ENCODE results near the gene SAPCD2.

The SAPCD2 gene

DNA sequence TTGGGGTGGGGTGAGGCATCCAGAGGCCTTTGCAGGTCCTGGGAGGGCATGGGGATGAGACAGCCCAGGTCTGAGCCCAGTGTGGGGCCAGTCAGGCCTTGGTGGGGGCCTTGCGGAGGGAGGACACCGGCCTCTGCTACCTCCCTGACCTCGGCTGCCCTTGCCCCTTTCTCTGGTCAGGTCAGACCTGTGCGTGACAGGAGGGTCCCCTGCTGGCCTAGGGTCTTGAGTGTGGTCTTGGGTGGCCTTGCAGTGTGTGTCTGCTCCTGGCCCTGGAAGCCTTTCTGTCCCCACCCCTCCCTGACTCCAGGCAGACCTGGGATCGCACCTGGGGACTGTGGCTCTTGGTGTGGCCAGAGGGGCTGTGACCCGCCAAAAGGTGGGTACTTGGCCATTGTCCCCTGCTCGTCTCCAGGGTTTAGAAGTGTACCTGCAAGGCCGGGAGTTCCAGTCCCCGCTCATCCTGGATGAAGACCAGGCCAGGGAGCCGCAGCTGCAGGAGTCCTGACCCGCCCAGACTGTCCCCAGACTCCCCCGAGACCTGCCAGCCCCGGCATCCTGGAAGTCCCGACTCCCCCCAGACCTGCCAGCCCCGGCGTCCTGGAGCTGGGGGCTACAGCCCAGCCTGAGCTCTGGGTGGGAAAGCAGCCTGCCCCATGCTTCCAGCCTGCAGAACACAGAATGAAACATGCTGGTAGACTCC lies 12.0 kb upstream of the SAPCD2 start:
- no peak for DNase-seq (ENCODE audit: low read depth in 2 of 2)

DNA sequence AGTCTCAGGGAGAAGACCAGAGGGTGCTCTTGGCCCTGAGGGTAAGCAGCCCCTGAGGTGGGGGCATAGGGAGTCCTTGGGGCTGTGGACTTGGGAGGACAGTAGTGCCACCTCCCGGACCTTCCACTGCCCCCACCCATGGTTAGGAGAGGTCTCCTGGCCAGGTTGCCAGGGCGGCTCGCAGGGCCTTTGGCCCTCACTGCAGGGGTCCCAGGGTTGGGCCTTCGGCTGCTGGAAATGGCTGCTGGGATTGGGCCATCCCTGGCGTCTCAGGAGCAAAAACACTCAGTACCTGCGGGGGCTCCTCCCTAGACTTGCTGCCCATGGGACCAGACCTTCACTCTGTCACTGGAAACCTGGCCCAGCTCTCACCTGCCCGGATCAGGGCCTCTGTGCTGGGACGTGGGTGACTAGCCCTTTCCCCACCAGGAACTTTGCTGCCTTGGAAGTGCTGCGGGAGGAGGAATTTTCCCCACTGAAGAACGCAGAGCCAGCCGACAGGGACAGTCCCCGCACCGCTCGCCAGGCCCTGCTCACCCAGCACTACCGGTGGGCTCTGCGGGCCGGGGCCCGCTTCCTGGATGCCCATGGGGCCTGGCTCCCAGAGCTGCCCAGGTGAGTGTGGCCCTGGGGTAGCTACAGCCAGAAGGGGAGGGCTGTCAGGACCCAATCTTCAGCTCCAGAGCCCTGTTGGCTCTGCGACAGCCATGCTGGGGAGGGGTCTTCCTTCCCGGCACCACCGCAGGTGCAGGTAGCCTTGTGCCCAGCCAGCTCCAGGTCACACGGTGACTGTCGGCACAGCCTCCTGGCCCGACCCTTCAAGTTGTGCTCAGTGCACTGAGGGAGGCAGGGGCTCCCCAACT lies 10.1 kb upstream of the SAPCD2 start:
- DNase-seq (ENCODE audit: low read depth in 2 of 2), result no peak

- no peak for DNase-seq (ENCODE audit: low read depth in 2 of 2)
These were observed 9.0 kb upstream of the SAPCD2 start for GRCh38 chr9:137079401-137079787.

GRCh38 chr9:137078701-137079400 lies 8.5 kb upstream of the SAPCD2 start:
- DNase-seq (ENCODE audit: low read depth in 2 of 2), result no peak

DNA sequence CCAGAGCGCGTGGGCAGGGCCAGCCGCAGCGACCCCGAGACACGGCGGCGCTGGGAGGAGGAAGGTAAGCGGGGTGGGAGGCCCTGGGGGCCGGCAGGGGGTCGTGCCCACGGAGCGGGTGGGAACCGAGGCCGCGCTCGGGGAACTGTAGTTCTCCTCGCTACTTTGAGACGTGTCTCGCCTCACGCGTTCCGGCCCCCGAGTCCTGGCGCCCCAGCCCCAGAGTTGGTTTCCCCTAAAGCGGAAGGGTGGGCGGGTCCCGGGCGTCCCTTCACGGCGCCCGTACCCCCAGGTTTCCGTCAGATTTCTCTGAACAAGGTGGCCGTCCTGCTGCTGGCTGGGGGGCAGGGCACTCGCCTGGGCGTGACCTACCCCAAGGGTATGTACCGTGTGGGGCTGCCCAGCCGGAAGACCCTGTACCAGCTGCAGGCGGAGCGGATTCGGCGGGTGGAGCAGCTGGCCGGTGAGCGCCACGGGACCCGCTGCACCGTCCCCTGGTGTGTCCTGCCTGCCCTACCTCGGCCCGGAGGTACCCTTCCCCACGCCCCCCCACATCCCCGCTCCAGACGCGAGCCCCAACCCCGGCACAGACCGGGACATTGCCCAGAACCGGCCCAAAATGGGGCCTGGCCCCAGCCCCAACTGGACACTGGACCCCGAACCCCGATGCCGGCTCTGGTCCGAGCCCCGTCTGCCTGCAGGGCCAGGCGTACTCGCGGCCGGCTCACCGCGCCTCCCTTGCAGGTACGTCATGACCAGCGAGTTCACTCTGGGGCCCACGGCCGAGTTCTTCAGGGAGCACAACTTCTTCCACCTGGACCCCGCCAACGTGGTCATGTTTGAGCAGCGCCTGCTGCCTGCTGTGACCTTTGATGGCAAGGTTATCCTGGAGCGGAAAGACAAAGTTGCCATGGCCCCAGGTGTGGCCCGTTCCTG lies 7.7 kb upstream of the SAPCD2 start:
- peak in 1 of 2 donors; percentile 14 for DNase-seq (ENCODE audit: low read depth in 2 of 2)

- peak in 1 of 2 donors; percentile 39 for DNase-seq (ENCODE audit: low read depth in 2 of 2)
These were observed 6.8 kb upstream of the SAPCD2 start, which contains the start of gene UAP1L1 for GRCh38 chr9:137077010-137077747. UAP1L1 (plus strand) TSS chr9:137077517; CDS start chr9:137077533, 16 bp downstream.

GRCh38 chr9:137076636-137077009 lies 6.3 kb upstream of the SAPCD2 start:
- no peak for DNase-seq (ENCODE audit: low read depth in 2 of 2)

GRCh38 chr9:137075275-137075775 lies 5.0 kb upstream of the SAPCD2 start:
- no peak for DNase-seq (ENCODE audit: low read depth in 2 of 2)

DNA sequence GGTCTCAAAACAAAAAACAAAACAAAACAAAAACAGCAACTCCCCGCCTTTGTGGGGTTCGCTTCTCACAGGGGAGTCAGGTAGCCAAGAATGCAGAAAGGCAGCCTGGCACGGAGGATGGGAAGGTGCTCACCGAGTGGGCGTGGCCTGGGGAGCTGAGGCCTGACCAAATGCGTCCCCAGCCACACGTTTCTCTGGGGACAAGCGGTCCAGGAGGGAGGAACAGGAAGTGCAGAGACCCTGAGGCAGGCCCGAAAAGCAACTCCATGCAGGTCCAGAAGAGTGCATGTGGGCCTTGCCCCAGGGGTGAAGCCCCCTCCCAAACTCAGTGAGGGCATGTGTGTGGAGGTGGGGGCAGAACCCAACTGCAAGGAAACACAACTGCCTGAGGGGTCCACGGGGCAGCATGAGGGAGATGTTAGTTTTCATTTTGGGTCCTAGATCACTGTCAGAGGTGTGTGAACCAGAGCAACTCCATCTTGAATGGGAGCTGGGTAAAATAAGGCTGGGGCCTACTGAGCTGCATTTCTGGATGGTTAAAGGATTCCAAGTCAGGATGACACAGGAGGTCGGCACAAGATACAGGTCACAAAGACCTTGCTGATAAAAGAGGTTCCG lies 4.4 kb upstream of the SAPCD2 start:
- DNase-seq (ENCODE audit: low read depth in 2 of 2), result no peak

GRCh38 chr9:137073992-137074399 lies 3.6 kb upstream of the SAPCD2 start:
- DNase-seq (ENCODE audit: low read depth in 2 of 2), result no peak

- no peak for DNase-seq (ENCODE audit: low read depth in 2 of 2)
These were observed 925 bp upstream of the SAPCD2 start for GRCh38 chr9:137071282-137071681.

GRCh38 chr9:137070906-137071275 lies 534 bp upstream of the SAPCD2 start:
- DNase-seq (ENCODE audit: low read depth in 2 of 2), result no peak

GRCh38 chr9:137069508-137070091 lies 757 bp downstream of the SAPCD2 start:
- DNase-seq (ENCODE audit: low read depth in 2 of 2), result no peak

- no peak for DNase-seq (ENCODE audit: low read depth in 2 of 2)
These were observed 1.5 kb downstream of the SAPCD2 start for GRCh38 chr9:137068539-137069507.

GRCh38 chr9:137067860-137068538 lies 2.4 kb downstream of the SAPCD2 start:
- peak; percentile 72 to 77 for DNase-seq (ENCODE audit: low read depth in 2 of 2)

GRCh38 chr9:137066096-137066861 lies 4.1 kb downstream of the SAPCD2 start:
- no peak for DNase-seq (ENCODE audit: low read depth in 2 of 2)

GRCh38 chr9:137065336-137065967 lies 4.9 kb downstream of the SAPCD2 start:
- no peak for DNase-seq (ENCODE audit: low read depth in 2 of 2)

Data from stimulated activated CD4-positive, alpha-beta T cell treated with anti-CD3 and anti-CD28 coated beads, Interleukin-15, amount 100 ng/mL, for 48 hours (primary cell).